Measurements from ENCODE around the gene TPD52L1. TPM values are rescaled to one million over a fixed set of nuclear protein-coding genes. Genes with fewer than 3 reads are reported as not detected.

The TPD52L1 gene
- total RNA-seq, 4 donors from 2014 or later = 123 to 234 (median 175) TPM

- DNase-seq (ENCODE audit: low spot score in 2 of 2) = no peak
- 47 to 58% methylated on average over 2 of the region's 2 CpGs for WGBS, 2 donors
- no peak overlapping the region for H3K4me3 ChIP-seq (ENCODE audit: low read depth, poor library complexity, severe bottlenecking)
- TF ChIP-seq CTCF (IDR thresholded peaks at IDR 0.05) (no peak), POLR2A (IDR thresholded peaks at IDR 0.05) (no peak)
- intact Hi-C loops (cut with DNase I; ENCODE audit: low total_unique reads) = no loop called here
Observed at GRCh38 chr6:125259354-125259736, 105.8 kb downstream of the TPD52L1 start.

GRCh38 chr6:125262016-125263013 is 108.7 kb downstream of the TPD52L1 start:
- 77 to 85% methylated on average over 12 of the region's 12 CpGs for WGBS, 2 donors
- intact Hi-C loops (cut with DNase I; ENCODE audit: low total_unique reads) = no loop called here
- TF ChIP-seq POLR2A (IDR thresholded peaks at IDR 0.05) (no peak), CTCF (IDR thresholded peaks at IDR 0.05) (no peak)
- no peak overlapping the region for H3K4me3 ChIP-seq (ENCODE audit: low read depth, poor library complexity, severe bottlenecking)
- DNase-seq (ENCODE audit: low spot score in 2 of 2) = no peak

- intact Hi-C loops (cut with DNase I; ENCODE audit: low total_unique reads) = no loop called here
- TF ChIP-seq POLR2A (IDR thresholded peaks at IDR 0.05) (no peak), CTCF (IDR thresholded peaks at IDR 0.05) (no peak)
- H3K4me3 ChIP-seq (ENCODE audit: low read depth, poor library complexity, severe bottlenecking) = no peak overlapping the region
- no peak for DNase-seq (ENCODE audit: low spot score in 2 of 2)
- 71 to 76% methylated on average over 4 of the region's 4 CpGs for WGBS, 2 donors
Observed at GRCh38 chr6:125264476-125264875, 110.9 kb downstream of the TPD52L1 start.

GRCh38 chr6:125267806-125268523 is 114.4 kb downstream of the TPD52L1 start:
- TF ChIP-seq CTCF (IDR thresholded peaks at IDR 0.05) (no peak), POLR2A (IDR thresholded peaks at IDR 0.05) (no peak)
- no peak for DNase-seq (ENCODE audit: low spot score in 2 of 2)
- intact Hi-C loops (cut with DNase I; ENCODE audit: low total_unique reads) = no loop called here
- H3K4me3 ChIP-seq (ENCODE audit: low read depth, poor library complexity, severe bottlenecking) = no peak overlapping the region
- WGBS, 2 donors = 86 to 94% methylated on average over 10 to 12 of the region's 12 CpGs

GRCh38 chr6:125268765-125269164 is 115.2 kb downstream of the TPD52L1 start:
- intact Hi-C loops (cut with DNase I; ENCODE audit: low total_unique reads) = no loop called here
- 87 to 94% methylated on average over 4 of the region's 4 CpGs for WGBS, 2 donors
- H3K4me3 ChIP-seq (ENCODE audit: low read depth, poor library complexity, severe bottlenecking) = no peak overlapping the region
- no peak for TF ChIP-seq POLR2A (IDR thresholded peaks at IDR 0.05)
- TF ChIP-seq CTCF (IDR thresholded peaks at IDR 0.05) = no peak
- no peak for DNase-seq (ENCODE audit: low spot score in 2 of 2)
